ENCODE results near the gene POLK.
"Not testable (repeated sequence)": the region's sequence is repeated elsewhere in the genome, so short reads cannot be mapped to it uniquely, and the experiment has no call there.

DNA sequence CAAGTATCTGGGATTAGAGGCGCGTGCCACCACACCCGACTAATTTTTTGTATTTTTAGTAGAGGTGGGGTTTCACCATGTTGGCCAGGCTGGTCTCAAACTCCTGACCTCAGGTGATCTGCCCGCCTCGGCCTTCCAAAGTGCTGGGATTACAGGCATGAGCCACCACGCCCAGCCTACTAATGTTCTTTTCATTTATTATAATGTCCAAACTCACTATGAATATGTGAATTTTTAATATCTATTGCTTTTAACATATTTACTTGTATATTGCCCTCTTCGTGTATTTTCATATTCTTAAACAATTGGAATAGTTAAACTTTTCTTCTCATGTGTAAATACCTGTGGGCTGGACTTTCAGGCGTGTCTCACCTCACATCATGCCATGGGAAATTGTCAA, 66.6 kb downstream of the POLK start:
- TF ChIP-seq, protein P1, sequence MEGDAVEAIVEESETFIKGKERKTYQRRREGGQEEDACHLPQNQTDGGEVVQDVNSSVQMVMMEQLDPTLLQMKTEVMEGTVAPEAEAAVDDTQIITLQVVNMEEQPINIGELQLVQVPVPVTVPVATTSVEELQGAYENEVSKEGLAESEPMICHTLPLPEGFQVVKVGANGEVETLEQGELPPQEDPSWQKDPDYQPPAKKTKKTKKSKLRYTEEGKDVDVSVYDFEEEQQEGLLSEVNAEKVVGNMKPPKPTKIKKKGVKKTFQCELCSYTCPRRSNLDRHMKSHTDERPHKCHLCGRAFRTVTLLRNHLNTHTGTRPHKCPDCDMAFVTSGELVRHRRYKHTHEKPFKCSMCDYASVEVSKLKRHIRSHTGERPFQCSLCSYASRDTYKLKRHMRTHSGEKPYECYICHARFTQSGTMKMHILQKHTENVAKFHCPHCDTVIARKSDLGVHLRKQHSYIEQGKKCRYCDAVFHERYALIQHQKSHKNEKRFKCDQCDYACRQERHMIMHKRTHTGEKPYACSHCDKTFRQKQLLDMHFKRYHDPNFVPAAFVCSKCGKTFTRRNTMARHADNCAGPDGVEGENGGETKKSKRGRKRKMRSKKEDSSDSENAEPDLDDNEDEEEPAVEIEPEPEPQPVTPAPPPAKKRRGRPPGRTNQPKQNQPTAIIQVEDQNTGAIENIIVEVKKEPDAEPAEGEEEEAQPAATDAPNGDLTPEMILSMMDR (IDR thresholded peaks at IDR 0.05), result not testable (repeated sequence)
- TF ChIP-seq POLR2A (IDR thresholded peaks at IDR 0.05), result not testable (repeated sequence)
